Thyroid gland (tissue), 4 donors: ENCODE results near the gene RAB11FIP3.

Experiments used
- POLR2A ChIP-seq, 2 donors: fragments of 450-650 bp; IDR thresholded peaks; one replicate each; pipeline ENCODE4 v1.6.1; 2017; ENCODE audit warnings: antibody characterized with exemption in 2 of 2, mild to moderate bottlenecking in 2 of 2, moderate library complexity in 1 of 2
- TF ChIP-seq, protein P1 (sequence below), 6 experiments: fragments of 200-600 bp in 3 of 6; fragments of 450-650 bp in 3 of 6; sonication (generic) in 3 of 6; IDR thresholded peaks; one replicate each; pipeline ENCODE4 v1.5.1; 2016 to 2019; ENCODE audit warnings: antibody characterized with exemption in 6 of 6, mild to moderate bottlenecking in 2 of 6, inconsistent platforms in 1 of 6, moderate library complexity in 1 of 6

DNA sequence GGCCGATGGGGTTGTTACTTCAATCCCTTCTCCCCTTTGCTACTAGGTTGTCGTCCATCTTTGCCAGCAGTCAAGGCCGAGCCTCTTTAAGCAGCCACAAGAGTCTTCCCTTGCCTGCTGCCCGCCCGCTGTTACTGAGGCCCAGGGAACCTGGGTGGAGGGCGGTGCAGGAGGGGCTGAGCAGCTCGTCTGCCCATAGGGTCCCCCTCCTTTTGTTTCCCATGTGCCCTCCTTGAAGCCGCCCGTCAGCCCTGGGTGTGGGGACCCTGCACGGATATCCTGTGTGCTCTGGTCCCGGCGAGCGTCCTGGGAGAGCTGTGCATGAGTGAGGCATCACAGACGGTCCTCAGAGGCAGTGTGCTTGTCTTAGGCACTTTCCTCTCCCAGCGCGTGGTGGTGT, 64.2 kb downstream of the RAB11FIP3 start:
- TF ChIP-seq, protein P1, sequence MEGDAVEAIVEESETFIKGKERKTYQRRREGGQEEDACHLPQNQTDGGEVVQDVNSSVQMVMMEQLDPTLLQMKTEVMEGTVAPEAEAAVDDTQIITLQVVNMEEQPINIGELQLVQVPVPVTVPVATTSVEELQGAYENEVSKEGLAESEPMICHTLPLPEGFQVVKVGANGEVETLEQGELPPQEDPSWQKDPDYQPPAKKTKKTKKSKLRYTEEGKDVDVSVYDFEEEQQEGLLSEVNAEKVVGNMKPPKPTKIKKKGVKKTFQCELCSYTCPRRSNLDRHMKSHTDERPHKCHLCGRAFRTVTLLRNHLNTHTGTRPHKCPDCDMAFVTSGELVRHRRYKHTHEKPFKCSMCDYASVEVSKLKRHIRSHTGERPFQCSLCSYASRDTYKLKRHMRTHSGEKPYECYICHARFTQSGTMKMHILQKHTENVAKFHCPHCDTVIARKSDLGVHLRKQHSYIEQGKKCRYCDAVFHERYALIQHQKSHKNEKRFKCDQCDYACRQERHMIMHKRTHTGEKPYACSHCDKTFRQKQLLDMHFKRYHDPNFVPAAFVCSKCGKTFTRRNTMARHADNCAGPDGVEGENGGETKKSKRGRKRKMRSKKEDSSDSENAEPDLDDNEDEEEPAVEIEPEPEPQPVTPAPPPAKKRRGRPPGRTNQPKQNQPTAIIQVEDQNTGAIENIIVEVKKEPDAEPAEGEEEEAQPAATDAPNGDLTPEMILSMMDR (IDR thresholded peaks at IDR 0.05), result no peak
- TF ChIP-seq POLR2A (IDR thresholded peaks at IDR 0.05), result no peak
